ENCODE results near the gene PMFBP1. TPM values are rescaled to one million over a fixed set of nuclear protein-coding genes. Genes with fewer than 3 reads are reported as not detected.

PMFBP1 gene
- total and polyA plus RNA-seq, 10 donors = 0.52 to 17.2 (median 1.1) TPM

GRCh38 chr16:72109300-72109699, 62.7 kb downstream of the PMFBP1 start:
- peak; percentile 52 for DNase-seq
- 93 to 99% (median 98%) methylated on average over 12 of the region's 12 CpGs for WGBS, 5 donors
- Histone ChIP-seq H3K9me3 (no peaks in the 10 kb centered on the region), H3K27ac (no peak overlapping the region), H3K36me3 (peaks cover 17 to 98% (median 92%) of the 10 kb centered on the region in 6 donors), H3K27me3 (replicated peaks in 1 of 7) (no peaks in the 10 kb centered on the region), H3K4me1 (no peaks in the 10 kb centered on the region), H3K4me3 (no peak overlapping the region)
- TF ChIP-seq CTCF (IDR thresholded peaks at IDR 0.05 in 8 of 11, conservative IDR thresholded peaks at IDR 0.05 in 3 of 11) = no peak
- no peak for TF ChIP-seq POLR2AphosphoS5 (IDR thresholded peaks at IDR 0.05)
- TF ChIP-seq POLR2A (IDR thresholded peaks at IDR 0.05) = no peak
- intact Hi-C loops (cut with DNase I; ENCODE audit: low total_unique reads) = no loop called here

GRCh38 chr16:72108353-72109102, 63.4 kb downstream of the PMFBP1 start:
- Histone ChIP-seq H3K4me3 (no peak overlapping the region), H3K9me3 (no peaks in the 10 kb centered on the region), H3K36me3 (peaks cover 21 to 100% (median 99%) of the 10 kb centered on the region in 6 donors), H3K27ac (no peak overlapping the region), H3K27me3 (replicated peaks in 1 of 7) (no peaks in the 10 kb centered on the region), H3K4me1 (no peaks in the 10 kb centered on the region)
- no peak for DNase-seq
- TF ChIP-seq CTCF (IDR thresholded peaks at IDR 0.05 in 8 of 11, conservative IDR thresholded peaks at IDR 0.05 in 3 of 11) = no peak
- peak; percentile 36 to 61 (median 54) for TF ChIP-seq POLR2AphosphoS5 (IDR thresholded peaks at IDR 0.05)
- TF ChIP-seq POLR2A (IDR thresholded peaks at IDR 0.05) = no peak
- WGBS, 5 donors = 70 to 81% (median 72%) methylated on average over 13 to 16 of the region's 16 CpGs
- intact Hi-C loops (cut with DNase I; ENCODE audit: low total_unique reads) = no loop called here

- Histone ChIP-seq H3K36me3 (peaks cover 21 to 100% (median 100%) of the 10 kb centered on the region in 6 donors), H3K9me3 (no peaks in the 10 kb centered on the region), H3K4me1 (peaks cover 0 to 3% (median 0%) of the 10 kb centered on the region in 6 donors), H3K27ac (no peak overlapping the region), H3K4me3 (no peak overlapping the region), H3K27me3 (replicated peaks in 1 of 7) (no peaks in the 10 kb centered on the region)
- intact Hi-C loops (cut with DNase I; ENCODE audit: low total_unique reads) = no loop called here
- DNase-seq = peak; percentile 55
- 91 to 98% (median 96%) methylated on average over 15 to 17 of the region's 17 CpGs for WGBS, 5 donors
- TF ChIP-seq POLR2AphosphoS5 (IDR thresholded peaks at IDR 0.05) (peak in 1 of 3 donors; percentile 35), CTCF (IDR thresholded peaks at IDR 0.05 in 8 of 11, conservative IDR thresholded peaks at IDR 0.05 in 3 of 11) (no peak), POLR2A (IDR thresholded peaks at IDR 0.05) (no peak)
Measured at GRCh38 chr16:72107371-72107770, 64.6 kb downstream of the PMFBP1 start.

GRCh38 chr16:72105978-72106377, 66.0 kb downstream of the PMFBP1 start:
- no peaks in the 10 kb centered on the region for H3K9me3 ChIP-seq
- H3K4me3 ChIP-seq = no peak overlapping the region
- peak; percentile 50 for DNase-seq
- TF ChIP-seq POLR2A (IDR thresholded peaks at IDR 0.05) (no peak), CTCF (IDR thresholded peaks at IDR 0.05 in 8 of 11, conservative IDR thresholded peaks at IDR 0.05 in 3 of 11) (no peak), POLR2AphosphoS5 (IDR thresholded peaks at IDR 0.05) (no peak)
- peaks cover 21 to 100% (median 100%) of the 10 kb centered on the region in 6 donors for H3K36me3 ChIP-seq
- no peak overlapping the region for H3K27ac ChIP-seq
- WGBS, 5 donors = 94 to 100% (median 96%) methylated on average over 4 to 12 of the region's 12 CpGs
- H3K4me1 ChIP-seq = peaks cover 0 to 13% (median 0%) of the 10 kb centered on the region in 6 donors
- H3K27me3 ChIP-seq (replicated peaks in 1 of 7) = no peaks in the 10 kb centered on the region
- intact Hi-C loops (cut with DNase I; ENCODE audit: low total_unique reads) = no loop called here

Data from spleen (tissue), 11 donors.